Loucy (cell line): ENCODE data around the gene NIPSNAP3A.

Experiments
- CTCF ChIP-seq: fragments of 200-600 bp; sonication (generic); conservative IDR thresholded peaks from 2 replicates; pipeline ENCODE4 v1.5.1; 2014; ENCODE audit warnings: mild to moderate bottlenecking, antibody characterized with exemption, low read length
- EZH2phosphoT487 ChIP-seq: fragments of 200-600 bp; IDR thresholded peaks from 2 replicates; pipeline ENCODE4 v1.6.1; 2018; ENCODE audit warnings: antibody characterized with exemption, mild to moderate bottlenecking, moderate library complexity, borderline replicate concordance

DNA sequence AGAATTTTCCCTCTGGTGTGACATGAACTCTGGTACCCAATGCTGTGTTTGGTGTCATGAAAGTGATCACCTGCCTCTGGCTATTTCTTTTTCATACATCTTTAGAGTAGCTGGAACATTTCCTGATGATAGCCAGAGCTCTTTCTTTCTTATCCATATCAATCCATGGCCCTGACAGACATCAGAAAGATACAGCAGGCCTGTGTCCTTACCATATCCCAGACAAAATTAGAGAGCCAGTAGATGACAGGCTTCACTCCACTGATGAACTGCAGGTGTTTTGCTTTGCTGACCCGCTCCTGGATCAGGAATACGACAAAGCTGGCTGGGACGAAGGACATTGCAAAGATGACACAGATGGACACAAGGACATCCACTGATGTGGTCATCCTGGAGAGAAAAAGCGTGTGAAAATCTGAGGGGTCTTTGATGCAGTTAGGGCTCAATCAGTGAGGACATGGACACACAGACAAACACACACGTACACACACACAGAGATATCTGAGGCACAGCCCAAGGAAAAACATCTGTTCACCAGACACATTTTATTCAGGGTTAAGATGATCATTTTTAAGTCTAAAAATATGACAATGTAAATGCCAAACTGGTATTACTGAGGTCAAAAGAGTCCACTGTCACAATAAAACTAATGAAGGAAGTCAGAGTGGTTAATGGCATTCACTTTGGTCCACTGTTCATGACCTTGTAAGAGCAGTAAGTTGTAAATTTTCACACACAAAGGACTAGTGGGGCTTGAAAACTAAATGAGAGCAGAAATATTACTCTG, 50.9 kb downstream of the NIPSNAP3A start:
- no peak for TF ChIP-seq CTCF
- TF ChIP-seq EZH2phosphoT487 = no peak
